PFSK-1 (cell line): Measurements from ENCODE around the gene IPO5.

Experiments used
- POLR2AphosphoS5 ChIP-seq: IDR thresholded peaks from 2 replicates; pipeline ENCODE4 v1.6.1; 2012; ENCODE audit warnings: low read depth, mild to moderate bottlenecking, control low read depth, low read length, moderate library complexity
- TAF1 ChIP-seq: IDR thresholded peaks from 2 replicates; pipeline ENCODE4 v1.6.1; 2012; ENCODE audit warnings: low read length, control low read depth, borderline replicate concordance; ENCODE audit not compliant: insufficient read depth

DNA sequence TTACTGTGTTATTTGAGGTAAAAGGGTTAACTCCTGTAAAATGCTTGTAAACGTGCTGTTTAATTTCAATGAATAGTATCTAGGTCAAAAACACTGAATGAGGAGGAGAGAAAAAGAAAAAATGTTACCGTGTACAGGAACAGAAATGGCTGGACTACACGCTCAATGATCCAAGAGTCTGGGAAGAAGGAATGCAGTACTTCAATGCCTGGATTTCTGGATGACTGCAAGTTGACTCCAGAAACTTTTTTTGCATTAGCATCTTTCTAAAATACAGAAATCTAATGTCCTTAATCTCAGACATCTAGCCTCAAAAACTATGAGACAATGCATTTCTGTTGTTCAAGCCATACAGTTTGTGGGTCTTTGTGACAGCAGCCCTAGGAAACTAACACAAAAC lies 17.4 kb upstream of the IPO5 start:
- TF ChIP-seq POLR2AphosphoS5 (no peak), TAF1 (no peak)
